Left ventricle myocardium inferior (tissue), 1 donor: ENCODE data around the gene INPP5K. TPM values are rescaled to one million over a fixed set of nuclear protein-coding genes. Genes with fewer than 3 reads are reported as not detected.

Experiments used
- DNase-seq: peaks from one replicate; pipeline ENCODE4 v3.0.0-alpha.2; 2020
- H3K27ac ChIP-seq: fragments of 200-600 bp; replicated peaks from 2 replicates; pipeline ENCODE4 v1.8.0; 2021
- H3K27me3 ChIP-seq: fragments of 200-600 bp; 2 replicates; pipeline ENCODE4 v1.8.0; 2021; ENCODE audit warnings: low read depth
- H3K36me3 ChIP-seq: fragments of 200-600 bp; 2 replicates; pipeline ENCODE4 v1.8.0; 2021
- H3K4me1 ChIP-seq: fragments of 200-600 bp; 2 replicates; pipeline ENCODE4 v1.8.0; 2021
- H3K4me3 ChIP-seq: fragments of 200-600 bp; 2 replicates; pipeline ENCODE4 v1.8.0; 2021; ENCODE audit warnings: mild to moderate bottlenecking, moderate library complexity
- H3K9me3 ChIP-seq: fragments of 200-600 bp; replicated peaks from 2 replicates; pipeline ENCODE4 v1.8.0; 2021
- intact Hi-C: fragments of 100-400 bp; cut with micrococcal nuclease; formaldehyde crosslinking; loops from one replicate; pipeline ENCODE4 v1.11.0; 2022
- total RNA-seq: library from RNA; stranded (reverse); fragmentation: NEBNext Ultra II Directional; extraction: Animal tissue kit (Norgen Biotek cat#: 25700); gene quantifications from one replicate; pipeline ENCODE4 v1.2.1, GENCODE V29; 2021
- TF ChIP-seq, protein P1 (sequence below): fragments of 200-600 bp; IDR thresholded peaks from 2 replicates; pipeline ENCODE4 v1.8.0; 2021; ENCODE audit warnings: antibody characterized with exemption, mild to moderate bottlenecking, borderline replicate concordance
- donor health status: DM: no; HTN: yes; CAD: no; lungs with severe emphysema.

INPP5K gene
- total RNA-seq, 1 donor from 2014 or later, result 35.2 TPM

DNA sequence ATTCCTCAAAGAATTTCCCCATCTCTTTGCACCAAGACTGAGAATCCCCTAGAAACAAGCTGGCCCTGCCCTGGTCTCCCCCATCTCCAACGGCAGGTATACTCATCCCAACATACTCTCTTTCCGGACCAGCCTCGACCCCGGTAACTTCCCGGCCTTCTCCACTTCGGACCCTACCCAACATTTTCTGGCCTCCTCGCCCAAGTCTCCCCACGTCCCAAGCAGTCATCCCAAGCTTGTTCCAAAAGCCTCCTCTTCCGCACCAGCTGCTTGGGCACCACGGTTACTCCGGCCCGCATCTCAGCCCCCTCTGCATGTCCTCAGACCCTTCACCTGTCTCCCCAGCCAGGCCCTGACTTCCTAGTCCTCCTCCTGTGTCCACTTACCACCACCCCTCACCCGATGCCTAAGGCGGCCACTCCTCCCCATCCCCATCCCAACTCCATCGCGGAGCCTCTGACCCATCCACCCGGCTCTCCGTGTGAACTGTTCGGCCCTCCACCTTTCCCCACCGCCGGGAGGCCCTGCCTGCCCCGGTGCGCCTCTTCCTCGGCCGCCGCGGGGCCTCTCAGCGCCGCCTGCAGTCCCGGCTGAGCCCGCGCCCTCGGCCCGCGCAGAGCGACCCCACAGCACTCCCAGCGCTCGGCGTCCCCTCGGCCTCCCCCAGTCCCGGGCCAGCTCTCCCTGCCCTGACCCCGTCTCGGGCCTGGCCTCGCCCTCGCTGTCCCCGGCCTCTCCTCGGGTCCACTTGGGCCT lies 45.2 kb upstream of the INPP5K start:
- peaks cover 39% of the 10 kb centered on the region for H3K4me1 ChIP-seq
- intact Hi-C loops, result no loop called here
- no peaks in the 10 kb centered on the region for H3K9me3 ChIP-seq
- peak overlapping the region; percentile 91 for H3K27ac ChIP-seq
- TF ChIP-seq, protein P1, sequence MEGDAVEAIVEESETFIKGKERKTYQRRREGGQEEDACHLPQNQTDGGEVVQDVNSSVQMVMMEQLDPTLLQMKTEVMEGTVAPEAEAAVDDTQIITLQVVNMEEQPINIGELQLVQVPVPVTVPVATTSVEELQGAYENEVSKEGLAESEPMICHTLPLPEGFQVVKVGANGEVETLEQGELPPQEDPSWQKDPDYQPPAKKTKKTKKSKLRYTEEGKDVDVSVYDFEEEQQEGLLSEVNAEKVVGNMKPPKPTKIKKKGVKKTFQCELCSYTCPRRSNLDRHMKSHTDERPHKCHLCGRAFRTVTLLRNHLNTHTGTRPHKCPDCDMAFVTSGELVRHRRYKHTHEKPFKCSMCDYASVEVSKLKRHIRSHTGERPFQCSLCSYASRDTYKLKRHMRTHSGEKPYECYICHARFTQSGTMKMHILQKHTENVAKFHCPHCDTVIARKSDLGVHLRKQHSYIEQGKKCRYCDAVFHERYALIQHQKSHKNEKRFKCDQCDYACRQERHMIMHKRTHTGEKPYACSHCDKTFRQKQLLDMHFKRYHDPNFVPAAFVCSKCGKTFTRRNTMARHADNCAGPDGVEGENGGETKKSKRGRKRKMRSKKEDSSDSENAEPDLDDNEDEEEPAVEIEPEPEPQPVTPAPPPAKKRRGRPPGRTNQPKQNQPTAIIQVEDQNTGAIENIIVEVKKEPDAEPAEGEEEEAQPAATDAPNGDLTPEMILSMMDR, result peak; percentile 43
- DNase-seq, result no peak
- H3K36me3 ChIP-seq, result peaks cover 8% of the 10 kb centered on the region
- peak overlapping the region; percentile 90 for H3K4me3 ChIP-seq
- no peaks in the 10 kb centered on the region for H3K27me3 ChIP-seq

DNA sequence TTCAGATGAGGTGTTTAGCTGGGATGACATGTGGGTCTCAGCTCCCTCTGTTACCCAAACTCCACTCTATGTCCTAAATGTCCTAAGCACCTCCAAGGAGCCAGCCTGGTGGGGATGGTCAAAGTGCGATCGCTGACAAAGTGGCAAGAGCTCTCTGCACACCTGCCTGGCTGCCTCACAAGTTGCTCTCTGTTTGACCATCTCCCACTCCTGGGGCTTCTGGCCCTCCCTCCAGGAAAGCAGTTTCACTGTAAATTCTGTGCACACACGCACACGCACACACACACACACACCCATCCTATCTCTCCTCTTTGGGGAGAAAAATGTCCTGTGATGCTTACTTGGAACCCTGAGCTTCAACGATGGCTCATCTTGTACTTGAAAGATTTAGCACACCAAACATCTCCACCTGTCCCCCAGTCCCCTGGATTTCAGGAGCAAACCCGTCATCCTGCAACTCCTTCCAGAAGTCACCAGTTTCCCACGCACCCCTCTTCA lies 44.5 kb upstream of the INPP5K start:
- no peaks in the 10 kb centered on the region for H3K27me3 ChIP-seq
- H3K4me3 ChIP-seq, result peak overlapping the region; percentile 90
- H3K36me3 ChIP-seq, result peaks cover 13% of the 10 kb centered on the region
- intact Hi-C loops, result no loop called here
- TF ChIP-seq, protein P1, result no peak
- H3K4me1 ChIP-seq, result peaks cover 39% of the 10 kb centered on the region
- DNase-seq, result no peak
- H3K27ac ChIP-seq, result no peak overlapping the region
- H3K9me3 ChIP-seq, result no peaks in the 10 kb centered on the region

DNA sequence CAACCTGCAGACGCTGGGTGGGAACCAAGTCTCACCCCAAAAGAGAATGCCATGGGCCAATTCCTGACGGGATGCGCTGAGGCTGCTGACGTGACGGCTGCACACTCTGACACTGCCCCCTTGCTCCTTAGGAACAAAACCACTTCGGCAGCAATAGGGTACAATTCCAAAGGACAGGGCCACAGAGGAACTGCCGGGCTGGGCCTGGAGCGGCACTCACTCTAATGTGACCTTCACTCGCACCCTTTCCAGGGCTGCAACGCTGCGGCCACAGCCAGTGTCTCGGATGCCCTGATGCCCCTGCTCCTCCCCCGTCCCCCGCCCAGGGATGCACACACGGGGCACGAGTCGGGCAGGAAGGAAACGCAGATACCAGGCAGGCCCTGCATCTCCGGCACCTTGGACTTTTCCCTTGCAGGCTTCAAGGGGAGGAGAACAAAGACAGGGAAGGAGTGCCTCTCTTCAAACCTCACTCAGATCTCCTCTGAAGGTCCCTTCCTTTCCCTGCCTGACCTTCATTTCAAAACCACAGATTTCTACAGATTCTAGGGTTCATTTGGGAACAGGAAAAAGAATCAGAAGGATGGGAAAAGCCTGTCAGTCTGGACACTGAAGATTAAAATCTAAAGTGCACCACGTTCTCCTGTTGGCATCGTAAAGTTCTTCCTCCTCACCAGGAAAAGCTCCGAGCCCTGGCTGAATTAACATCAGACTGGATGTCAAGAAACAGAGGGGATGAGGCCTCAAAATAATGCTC lies 43.9 kb upstream of the INPP5K start:
- Histone ChIP-seq H3K9me3 (no peaks in the 10 kb centered on the region), H3K27me3 (no peaks in the 10 kb centered on the region), H3K36me3 (peaks cover 13% of the 10 kb centered on the region), H3K4me1 (peaks cover 45% of the 10 kb centered on the region), H3K27ac (no peak overlapping the region), H3K4me3 (no peak overlapping the region)
- TF ChIP-seq, protein P1, result no peak
- DNase-seq, result no peak
- intact Hi-C loops, result no loop called here

DNA sequence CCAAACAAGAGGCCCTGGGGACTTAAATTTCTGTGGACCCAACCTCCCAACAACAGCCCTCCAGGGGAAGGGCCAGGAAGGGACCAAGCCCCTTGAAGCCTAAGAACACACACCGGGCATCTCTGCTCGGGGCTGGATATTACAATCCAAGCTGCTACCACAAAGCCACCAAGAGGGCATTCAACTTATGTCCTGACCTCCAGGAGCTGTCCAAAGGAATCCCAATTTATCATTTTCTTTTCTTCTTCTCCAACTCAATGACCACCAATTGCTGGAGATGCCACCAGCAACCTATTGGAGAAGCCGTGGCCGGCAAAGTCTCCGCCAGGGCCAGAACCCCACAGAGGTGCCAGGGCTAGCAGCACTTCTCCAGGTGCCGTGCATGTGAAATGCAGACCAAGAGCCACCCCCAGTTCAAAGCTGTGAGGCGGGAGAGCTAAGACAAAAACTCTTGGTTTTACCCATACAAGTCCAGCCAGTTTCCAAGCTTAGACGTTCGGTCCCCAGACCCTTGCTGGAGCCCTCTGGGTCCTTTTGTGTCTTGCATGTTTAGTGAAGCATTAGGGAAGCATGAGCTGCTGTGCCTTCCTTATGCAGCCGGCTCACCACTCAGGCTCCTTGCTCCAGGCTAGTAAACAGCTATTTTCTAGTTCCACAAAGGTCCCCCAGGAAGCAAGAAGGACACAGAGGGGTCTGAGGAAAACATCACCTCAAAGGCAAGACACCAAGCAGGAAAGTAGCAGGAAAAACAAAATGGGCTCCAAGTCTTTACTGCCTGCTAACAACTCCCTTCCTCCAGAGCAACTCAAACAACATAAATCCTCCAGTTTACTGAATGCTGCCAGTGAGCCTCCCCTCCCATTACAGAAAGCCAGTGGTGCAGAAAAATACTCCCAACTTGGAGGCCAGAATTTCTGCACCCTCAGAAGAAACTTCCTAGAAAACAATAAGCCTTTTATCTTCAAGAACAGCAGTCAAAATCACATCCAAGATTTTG lies 42.9 kb upstream of the INPP5K start:
- Histone ChIP-seq H3K4me1 (peaks cover 55% of the 10 kb centered on the region), H3K27ac (no peak overlapping the region), H3K36me3 (peaks cover 13% of the 10 kb centered on the region), H3K4me3 (no peak overlapping the region), H3K27me3 (no peaks in the 10 kb centered on the region), H3K9me3 (no peaks in the 10 kb centered on the region)
- TF ChIP-seq, protein P1, result no peak
- DNase-seq, result no peak
- intact Hi-C loops, result no loop called here

DNA sequence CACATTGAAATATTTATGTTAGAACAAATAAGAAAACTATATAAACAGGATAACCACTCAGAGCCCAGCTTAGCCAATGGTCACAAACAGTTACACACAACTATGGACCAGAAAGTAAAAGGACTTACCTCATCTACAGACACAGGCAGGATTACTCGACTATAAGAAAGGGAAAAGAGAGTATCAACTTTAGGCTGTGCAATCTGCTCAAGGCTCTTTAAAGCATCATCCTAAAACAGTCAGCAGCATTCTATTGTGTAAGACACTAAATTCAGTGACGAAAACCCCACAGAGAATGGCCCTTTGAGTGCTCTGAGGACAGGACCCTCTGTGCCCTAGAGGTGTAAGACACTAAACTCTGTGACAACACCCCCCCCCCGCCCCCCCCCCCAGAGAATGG lies 42.0 kb upstream of the INPP5K start:
- Histone ChIP-seq H3K9me3 (no peaks in the 10 kb centered on the region), H3K4me3 (no peak overlapping the region), H3K27me3 (no peaks in the 10 kb centered on the region), H3K4me1 (peaks cover 64% of the 10 kb centered on the region), H3K27ac (no peak overlapping the region), H3K36me3 (peaks cover 14% of the 10 kb centered on the region)
- DNase-seq, result no peak
- TF ChIP-seq, protein P1, result no peak
- intact Hi-C loops, result no loop called here
